ENCODE data around the gene HS1BP3. TPM values are rescaled to one million over a fixed set of nuclear protein-coding genes. Genes with fewer than 3 reads are reported as not detected.

HS1BP3 gene
- total RNA-seq, 1 experiment from 2014 or later, result 26.4 TPM

DNA sequence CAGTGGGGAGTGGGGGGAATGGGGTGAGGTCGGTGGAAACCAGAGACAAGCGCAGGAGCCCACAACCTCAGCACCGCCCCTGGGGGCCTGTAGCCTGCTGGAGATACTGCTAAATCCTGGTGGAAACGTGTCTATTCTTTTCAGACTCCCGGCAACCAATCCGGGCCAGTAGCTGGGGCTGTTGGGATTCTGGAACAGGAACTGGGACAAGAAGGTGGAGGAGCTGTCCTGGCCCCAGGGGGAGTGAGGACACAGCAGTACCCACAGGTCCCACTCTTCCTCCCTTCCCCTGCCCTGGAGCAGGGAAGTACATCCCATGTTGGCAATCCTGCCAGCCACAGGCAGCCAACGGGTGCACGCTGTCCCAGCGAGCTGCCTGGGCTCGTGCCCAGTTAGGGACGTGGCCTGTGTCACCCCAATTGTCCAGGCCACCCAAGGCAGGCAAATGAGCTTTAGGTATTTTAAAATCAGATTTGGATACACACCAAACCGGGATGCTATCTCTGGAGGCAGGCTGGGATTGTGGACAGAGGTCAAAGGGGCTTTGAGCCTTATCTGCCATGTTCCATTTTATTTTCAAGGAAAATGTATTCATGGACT lies 51.8 kb downstream of the HS1BP3 start:
- no peaks in the 10 kb centered on the region for H3K36me3 Mint-ChIP-seq (ENCODE audit: insufficient read depth, unreplicated experiment)
- H3K9me3 Mint-ChIP-seq (ENCODE audit: low read depth, unreplicated experiment), result no peaks in the 10 kb centered on the region
- H3K27ac Mint-ChIP-seq (ENCODE audit: unreplicated experiment), result no peak overlapping the region
- H3K4me1 Mint-ChIP-seq (ENCODE audit: low read depth, unreplicated experiment), result peaks cover 34% of the 10 kb centered on the region
- no TSS peak for BruUV-seq (replicated peaks)
- TF ChIP-seq, protein P1, sequence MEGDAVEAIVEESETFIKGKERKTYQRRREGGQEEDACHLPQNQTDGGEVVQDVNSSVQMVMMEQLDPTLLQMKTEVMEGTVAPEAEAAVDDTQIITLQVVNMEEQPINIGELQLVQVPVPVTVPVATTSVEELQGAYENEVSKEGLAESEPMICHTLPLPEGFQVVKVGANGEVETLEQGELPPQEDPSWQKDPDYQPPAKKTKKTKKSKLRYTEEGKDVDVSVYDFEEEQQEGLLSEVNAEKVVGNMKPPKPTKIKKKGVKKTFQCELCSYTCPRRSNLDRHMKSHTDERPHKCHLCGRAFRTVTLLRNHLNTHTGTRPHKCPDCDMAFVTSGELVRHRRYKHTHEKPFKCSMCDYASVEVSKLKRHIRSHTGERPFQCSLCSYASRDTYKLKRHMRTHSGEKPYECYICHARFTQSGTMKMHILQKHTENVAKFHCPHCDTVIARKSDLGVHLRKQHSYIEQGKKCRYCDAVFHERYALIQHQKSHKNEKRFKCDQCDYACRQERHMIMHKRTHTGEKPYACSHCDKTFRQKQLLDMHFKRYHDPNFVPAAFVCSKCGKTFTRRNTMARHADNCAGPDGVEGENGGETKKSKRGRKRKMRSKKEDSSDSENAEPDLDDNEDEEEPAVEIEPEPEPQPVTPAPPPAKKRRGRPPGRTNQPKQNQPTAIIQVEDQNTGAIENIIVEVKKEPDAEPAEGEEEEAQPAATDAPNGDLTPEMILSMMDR (IDR thresholded peaks at IDR 0.05; ENCODE audit: unreplicated experiment), result no peak
- intact Hi-C loops (cut with micrococcal nuclease; ENCODE audit: unreplicated experiment), result no loop called here
- CTCF ChIA-PET, result interaction anchor here (0.7 to 1.5 kb wide), 2 partner anchors 151 to 152 kb away, joined by 3 to 4 read pairs; partner anchors contain the start of gene RHOB
- H3K27me3 Mint-ChIP-seq (ENCODE audit: unreplicated experiment), result no peaks in the 10 kb centered on the region
- no peak for DNase-seq
- no peak overlapping the region for H3K4me3 Mint-ChIP-seq (ENCODE audit: low read depth, unreplicated experiment)

DNA sequence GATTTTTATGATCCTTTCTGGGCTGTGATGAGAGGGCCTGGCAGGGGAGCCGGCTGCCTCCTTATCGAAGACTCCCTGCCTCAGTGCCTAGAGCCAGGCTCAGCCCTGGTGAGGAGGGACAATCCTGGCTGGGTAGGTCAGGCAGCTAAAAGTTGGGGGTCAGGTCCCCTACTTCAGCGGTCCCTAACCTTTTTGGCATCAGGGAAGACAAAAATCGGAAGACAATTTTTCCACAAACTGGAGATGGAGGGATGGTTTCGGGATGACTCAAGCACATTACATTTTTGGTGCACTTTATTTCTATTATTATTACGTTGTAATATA lies 53.1 kb downstream of the HS1BP3 start:
- DNase-seq, result no peak
- peaks cover 47% of the 10 kb centered on the region for H3K4me1 Mint-ChIP-seq (ENCODE audit: low read depth, unreplicated experiment)
- no TSS peak for BruUV-seq (replicated peaks)
- TF ChIP-seq, protein P1 (IDR thresholded peaks at IDR 0.05; ENCODE audit: unreplicated experiment), result no peak
- no peaks in the 10 kb centered on the region for H3K9me3 Mint-ChIP-seq (ENCODE audit: low read depth, unreplicated experiment)
- H3K27ac Mint-ChIP-seq (ENCODE audit: unreplicated experiment), result no peak overlapping the region
- H3K36me3 Mint-ChIP-seq (ENCODE audit: insufficient read depth, unreplicated experiment), result peaks cover 3% of the 10 kb centered on the region
- intact Hi-C loops (cut with micrococcal nuclease; ENCODE audit: unreplicated experiment), result no loop called here
- CTCF ChIA-PET, result no interaction called here
- H3K4me3 Mint-ChIP-seq (ENCODE audit: low read depth, unreplicated experiment), result no peak overlapping the region
- H3K27me3 Mint-ChIP-seq (ENCODE audit: unreplicated experiment), result no peaks in the 10 kb centered on the region

DNA sequence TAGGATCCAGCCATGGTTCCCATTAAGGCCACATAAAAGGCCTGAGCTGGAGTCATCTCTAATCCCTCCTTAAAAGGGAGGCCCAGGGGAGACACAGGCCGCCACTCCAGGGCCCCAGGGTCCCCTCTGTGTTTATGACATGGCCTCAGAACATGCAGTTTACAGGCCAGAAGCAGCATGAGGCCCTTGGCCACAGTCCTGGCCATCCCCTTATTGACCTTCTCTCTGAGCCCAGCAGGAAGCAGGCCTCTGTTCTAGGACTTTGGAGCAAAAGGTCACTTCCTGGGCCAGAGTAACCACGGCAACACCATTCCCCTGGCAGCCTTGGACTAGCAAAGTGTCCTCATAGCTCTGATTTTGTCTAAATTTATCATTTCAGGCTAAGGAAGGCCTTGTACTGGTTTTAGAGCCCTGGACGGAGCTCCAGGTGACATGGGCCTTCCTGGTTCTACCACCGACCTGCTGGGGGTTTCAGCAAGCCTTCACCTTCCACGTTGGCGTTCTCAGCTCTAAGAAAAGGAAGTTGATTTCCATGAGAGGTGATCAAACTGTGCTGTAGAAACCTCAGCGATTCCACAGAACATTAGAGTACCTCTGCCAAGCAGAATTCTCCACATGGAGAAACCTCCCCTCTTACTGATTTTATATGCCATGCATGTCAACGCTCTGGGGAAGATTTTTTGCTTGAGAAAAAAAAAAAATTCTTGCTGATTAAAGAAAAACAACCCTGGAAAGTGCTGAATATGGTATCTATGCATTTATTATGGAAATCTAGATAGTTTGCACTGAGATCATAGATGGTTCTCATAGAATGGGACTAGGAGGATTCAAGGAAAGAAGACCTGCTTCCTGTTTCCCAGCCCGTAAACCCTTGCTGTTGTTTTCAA lies 53.7 kb downstream of the HS1BP3 start:
- CTCF ChIA-PET, result interaction anchor here (0.5 to 1.4 kb wide), 2 partner anchors 21 to 587 kb away, joined by 3 to 4 read pairs; no protein-coding TSS in a partner anchor
- no TSS peak for BruUV-seq (replicated peaks)
- Mint-ChIP-seq H3K27me3 (ENCODE audit: unreplicated experiment) (no peaks in the 10 kb centered on the region), H3K4me1 (ENCODE audit: low read depth, unreplicated experiment) (peaks cover 53% of the 10 kb centered on the region), H3K4me3 (ENCODE audit: low read depth, unreplicated experiment) (no peak overlapping the region), H3K27ac (ENCODE audit: unreplicated experiment) (no peak overlapping the region), H3K9me3 (ENCODE audit: low read depth, unreplicated experiment) (no peaks in the 10 kb centered on the region), H3K36me3 (ENCODE audit: insufficient read depth, unreplicated experiment) (peaks cover 3% of the 10 kb centered on the region)
- DNase-seq, result no peak
- TF ChIP-seq, protein P1 (IDR thresholded peaks at IDR 0.05; ENCODE audit: unreplicated experiment), result no peak
- intact Hi-C loops (cut with micrococcal nuclease; ENCODE audit: unreplicated experiment), result no loop called here

DNA sequence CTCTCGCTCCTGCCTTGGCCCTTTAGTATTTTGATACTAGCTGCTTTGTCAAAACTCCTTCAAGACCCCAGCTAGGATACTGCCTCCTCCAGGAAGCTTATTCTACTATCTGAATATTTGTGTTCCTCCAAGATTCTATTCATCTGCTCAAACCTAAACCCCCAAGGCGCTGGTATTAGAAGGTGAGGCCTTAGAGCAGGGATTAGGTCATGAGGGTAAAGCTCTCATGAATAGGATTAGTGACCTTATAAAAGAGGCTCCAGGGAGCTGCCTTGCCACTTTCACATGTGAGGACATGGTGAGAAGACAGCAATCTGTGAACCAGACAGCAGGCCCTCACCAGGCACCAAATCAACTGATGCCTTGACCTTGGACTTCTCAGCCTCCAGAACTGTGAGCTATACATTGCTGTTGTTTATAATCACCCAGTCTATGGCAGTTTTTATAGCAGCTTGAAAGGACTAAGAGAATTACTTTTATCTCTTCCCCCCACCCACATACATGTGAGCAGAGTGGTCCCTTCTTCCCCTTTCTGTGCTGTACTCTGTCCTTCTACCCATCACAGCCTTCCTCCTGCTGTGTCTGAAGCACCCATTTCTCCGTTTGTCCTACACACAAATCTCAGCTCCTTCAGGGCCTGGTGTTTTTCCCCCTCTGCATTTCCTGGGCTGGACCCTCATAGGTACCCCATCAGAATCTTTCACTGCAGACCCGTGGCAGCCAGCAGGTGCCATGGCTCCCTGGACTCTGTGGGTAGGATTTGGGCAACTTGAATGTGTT lies 54.5 kb downstream of the HS1BP3 start:
- no peak overlapping the region for H3K4me3 Mint-ChIP-seq (ENCODE audit: low read depth, unreplicated experiment)
- CTCF ChIA-PET, result interaction anchor here (0.5 to 1.4 kb wide), 4 partner anchors 9 to 586 kb away, joined by 3 to 5 read pairs (median 4); no protein-coding TSS in a partner anchor
- peaks cover 3% of the 10 kb centered on the region for H3K36me3 Mint-ChIP-seq (ENCODE audit: insufficient read depth, unreplicated experiment)
- TF ChIP-seq, protein P1 (IDR thresholded peaks at IDR 0.05; ENCODE audit: unreplicated experiment), result no peak
- H3K4me1 Mint-ChIP-seq (ENCODE audit: low read depth, unreplicated experiment), result peaks cover 56% of the 10 kb centered on the region
- intact Hi-C loops (cut with micrococcal nuclease; ENCODE audit: unreplicated experiment), result no loop called here
- H3K27ac Mint-ChIP-seq (ENCODE audit: unreplicated experiment), result no peak overlapping the region
- DNase-seq, result no peak
- no TSS peak for BruUV-seq (replicated peaks)
- no peaks in the 10 kb centered on the region for H3K9me3 Mint-ChIP-seq (ENCODE audit: low read depth, unreplicated experiment)
- no peaks in the 10 kb centered on the region for H3K27me3 Mint-ChIP-seq (ENCODE audit: unreplicated experiment)
